DMS 273 treated with DMSO at 0.1 percent for 48 hours (cell line): ENCODE data around the gene WDR87.
"Not testable (repeated sequence)": the region's sequence is repeated elsewhere in the genome, so short reads cannot be mapped to it uniquely, and the experiment has no call there.

Experiments used
- DNase-seq: peaks from one replicate; lab custom pipeline; 2025; lab: John Stamatoyannopoulos, UW

WDR87 gene

DNA sequence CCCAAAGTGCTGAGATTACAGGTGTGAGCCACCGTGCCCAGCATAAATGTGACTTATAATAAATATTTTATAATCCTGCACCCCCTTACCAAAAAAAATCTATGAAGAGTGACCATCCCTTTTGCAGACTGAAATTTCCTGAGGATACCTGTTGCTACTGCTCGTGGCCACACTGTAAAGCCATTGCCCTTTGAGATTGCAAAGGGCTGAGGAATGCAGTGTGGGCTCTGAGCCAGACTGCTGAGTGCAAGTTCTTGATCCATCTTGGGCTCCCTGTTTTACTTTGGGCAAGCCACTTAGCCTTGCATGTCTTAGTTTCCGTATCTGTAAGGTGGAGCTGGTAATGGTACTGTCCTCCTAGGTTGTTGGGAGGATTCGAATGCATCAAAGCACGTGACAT is 24.0 kb upstream of the WDR87 start:
- DNase-seq = no peak

DNA sequence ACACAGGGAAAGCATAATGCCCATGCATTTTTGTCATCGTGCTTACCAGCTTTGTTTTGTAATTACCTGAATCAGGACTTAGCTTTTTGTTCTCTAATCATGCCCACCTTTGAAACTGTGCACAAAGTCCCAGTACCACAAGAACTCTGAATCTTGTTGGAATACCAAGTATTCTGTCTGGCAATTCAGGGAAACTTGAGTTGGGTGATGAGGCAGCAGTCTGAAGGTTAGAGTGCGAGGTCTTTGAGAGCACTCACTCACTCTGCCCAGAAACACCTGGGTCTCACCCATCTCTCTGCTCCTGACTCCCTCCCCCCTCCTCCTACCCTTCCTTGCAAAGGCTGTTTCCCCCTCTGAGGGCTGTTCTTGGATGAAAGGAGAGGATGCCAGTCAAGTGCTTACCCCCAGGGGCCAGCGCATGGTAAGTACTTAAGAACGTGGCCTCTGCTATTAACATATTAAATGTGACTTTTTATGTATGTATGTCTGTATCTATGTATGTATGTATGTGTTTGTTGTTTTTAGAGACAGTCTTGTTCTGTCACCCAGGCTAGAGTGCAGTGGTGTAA is 23.0 kb upstream of the WDR87 start:
- no peak for DNase-seq

DNA sequence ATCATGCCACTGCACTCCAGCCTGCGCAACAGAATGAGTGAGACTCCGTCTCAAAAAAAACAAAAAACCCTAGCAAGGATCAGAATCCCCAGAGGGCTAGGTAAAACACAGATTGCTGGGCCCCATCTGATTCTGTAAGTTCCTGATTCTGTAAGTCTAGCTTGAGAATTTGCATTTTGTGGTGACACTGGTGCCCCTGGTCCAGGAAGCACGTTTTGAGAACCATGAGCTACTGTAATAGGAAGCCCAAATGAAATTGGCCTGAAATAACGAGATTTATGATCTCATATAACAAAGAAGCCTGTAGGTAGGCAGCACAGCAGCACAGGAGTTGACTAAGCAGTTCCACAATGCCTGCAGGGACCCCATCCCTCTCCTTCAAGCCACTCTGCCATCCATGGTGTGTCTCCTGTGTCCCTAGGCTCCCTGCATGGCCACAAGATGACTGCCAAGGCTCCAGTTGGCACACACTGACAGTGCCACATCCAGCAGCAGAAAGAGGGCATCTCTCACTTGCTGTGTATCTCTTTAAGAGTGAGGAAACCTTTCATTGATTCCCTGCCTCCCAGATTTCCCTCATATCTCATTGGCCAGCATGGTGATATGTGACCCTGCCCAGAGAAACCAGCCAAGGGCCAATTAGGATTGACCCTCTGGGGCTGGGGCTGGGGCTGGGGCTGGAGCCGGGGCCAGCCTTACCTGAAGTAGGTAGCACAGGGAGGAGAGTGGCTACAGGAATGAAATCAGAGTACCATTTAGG is 22.3 kb upstream of the WDR87 start:
- no peak for DNase-seq

DNA sequence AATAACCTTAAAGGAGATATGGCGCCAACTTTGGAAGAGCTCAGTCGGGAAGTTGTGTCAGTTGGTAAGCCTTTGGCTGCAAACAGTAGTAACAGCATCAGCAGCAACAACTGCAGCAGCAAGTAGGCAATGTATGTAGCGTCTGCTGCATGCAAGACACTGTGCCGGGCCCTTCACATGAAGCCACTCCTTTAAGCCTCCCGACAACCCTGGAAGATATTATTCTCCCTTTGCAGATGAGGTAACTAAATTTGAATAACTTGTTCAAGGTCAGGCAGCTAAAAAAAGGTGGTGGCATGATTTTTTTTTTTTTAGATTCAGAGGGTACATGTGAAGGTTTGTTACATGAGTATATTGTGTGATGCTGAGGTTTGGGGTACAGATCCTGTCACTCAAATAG is 20.3 kb upstream of the WDR87 start:
- no peak for DNase-seq

DNA sequence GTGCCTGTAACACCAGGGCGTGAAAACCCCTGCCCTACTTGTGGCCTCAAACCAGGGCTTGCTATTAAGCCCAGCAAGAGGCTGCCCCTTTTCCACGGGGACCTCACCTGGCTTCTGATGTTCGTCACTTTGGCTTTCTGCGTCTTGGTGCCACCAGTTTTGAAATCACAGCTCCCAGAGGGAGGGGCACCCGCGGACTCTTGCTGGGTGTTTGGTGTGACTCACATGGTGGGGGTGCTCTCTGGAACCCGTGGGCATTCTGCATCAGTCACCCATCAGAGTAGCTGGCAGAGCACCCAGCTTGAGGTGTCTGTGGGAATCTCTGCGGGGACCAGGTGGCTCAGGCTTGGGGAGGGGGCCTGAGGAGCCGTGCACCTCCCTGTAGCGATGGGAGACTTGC is 19.9 kb upstream of the WDR87 start:
- no peak for DNase-seq

DNA sequence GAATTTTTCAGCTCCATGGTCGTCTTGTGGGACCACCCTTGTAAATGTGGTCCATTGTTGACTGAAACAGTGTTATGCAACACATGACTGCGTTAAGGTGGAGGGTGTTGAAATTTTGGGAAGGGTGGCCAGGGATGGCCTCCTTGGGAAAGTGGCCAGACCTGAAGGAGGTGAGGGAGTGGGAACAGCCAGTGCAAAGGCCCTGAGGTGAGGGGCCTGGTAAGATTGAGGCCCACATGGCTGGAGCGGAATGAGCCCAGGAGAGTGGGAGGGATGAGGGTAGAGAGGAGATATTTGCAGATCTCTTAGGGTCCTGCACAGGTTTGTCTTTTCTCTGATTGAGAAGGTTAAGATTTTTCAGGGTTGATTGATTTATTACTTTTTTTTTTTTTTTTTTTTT is 18.8 kb upstream of the WDR87 start:
- DNase-seq = no peak

DNA sequence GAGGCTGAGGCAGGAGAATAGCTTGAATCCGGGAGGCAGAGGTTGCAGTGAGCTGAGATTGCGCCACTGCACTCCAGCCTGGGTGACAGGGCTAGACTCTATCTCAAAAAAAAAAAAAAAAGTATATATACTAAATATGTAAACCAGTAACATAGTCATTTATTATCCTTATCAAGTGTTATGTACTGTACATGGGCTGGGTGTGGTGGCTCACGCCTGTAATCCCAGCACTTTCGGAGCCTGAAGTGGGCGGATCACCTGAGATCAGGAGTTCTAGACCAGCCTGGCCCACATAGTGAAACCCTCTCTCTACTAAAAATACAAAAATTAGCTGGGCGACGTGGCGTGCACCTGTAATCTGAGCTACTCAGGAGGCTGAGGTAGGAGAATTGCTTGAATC is 18.2 kb upstream of the WDR87 start:
- DNase-seq = not testable (repeated sequence)

DNA sequence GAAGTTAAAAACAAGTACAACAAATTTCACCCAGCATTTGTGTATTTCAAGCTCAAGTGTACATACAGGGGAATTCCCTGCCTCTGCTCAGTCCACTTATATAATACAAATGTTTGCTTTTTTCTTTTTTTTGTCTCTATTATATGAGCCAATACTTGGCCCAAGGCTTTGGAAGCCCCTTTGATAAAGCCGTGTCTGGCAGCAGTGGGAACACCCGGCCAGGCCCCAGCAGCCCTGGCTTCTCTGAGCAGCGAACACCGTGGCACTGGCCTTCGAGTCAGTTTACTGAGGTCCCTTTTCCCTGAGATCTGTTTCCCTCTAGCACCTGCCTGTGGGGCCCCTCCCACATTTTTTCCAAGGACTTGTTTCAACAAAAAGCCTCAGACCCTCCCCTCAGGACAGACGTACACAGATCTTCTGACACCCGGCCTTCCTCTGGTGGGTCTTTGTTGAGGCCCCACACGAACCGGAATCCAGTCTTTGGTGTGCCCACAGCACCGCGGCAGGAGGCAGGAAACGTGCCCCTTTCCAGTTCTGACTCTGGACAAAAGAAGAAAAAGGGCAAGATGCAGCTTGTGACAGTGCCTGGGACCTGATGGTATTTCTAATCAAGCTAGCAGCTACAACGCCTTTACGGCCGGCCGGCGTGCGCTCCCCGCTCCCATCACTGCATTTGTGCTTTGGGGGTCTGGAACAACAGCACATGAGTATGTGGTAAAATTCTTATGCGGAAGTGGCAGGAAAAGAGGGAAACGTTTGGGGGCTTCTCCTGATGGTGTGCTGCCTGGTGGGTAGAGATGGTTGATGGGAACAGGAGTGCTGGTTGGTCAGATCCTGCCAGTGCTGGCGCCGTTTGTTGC is 14.4 kb upstream of the WDR87 start:
- DNase-seq = no peak

DNA sequence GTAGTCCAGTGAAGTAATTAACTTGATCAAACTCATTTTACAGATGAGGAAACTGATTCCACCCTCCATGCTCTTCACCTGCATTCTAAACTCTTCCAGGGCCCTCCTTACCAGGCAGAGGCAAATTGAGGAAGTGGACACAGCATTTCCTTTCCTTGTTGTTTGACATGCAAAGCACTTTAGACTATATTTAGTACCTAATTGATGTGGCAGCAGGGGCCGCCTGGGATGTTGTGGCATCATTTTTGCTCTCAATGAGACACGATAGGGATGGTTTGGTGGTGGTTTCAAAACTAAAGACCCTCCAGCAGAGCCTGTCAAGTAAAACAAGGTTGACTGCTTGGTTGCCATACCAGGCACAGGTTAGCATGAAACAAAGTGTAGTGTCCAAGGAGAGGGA is 8.5 kb upstream of the WDR87 start:
- DNase-seq = no peak

DNA sequence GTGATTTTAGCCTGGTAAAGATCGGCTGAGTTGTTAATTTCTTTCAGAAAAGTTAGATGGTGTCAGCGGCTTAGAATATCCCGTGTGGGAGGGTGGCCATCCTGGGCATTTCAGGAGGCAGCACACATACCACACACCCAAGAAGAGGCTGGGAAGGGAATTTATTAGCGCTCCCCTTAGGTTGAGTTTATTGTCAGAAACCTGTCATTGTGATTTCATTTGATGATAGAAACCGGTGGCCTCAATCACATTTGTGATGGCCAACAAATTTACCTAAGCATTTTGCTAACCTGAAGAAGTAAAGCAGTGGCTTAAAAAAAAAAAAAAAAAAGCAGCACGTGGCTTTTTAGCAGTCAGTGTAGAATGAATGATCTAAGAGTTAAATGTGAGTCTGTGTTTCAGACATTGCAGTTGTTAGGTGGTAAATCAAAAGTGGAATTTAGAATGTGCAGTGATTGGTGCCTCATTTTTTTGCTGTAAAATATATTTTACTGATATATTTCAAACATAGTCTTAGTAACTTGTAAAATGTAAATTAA is 3.3 kb upstream of the WDR87 start:
- no peak for DNase-seq

DNA sequence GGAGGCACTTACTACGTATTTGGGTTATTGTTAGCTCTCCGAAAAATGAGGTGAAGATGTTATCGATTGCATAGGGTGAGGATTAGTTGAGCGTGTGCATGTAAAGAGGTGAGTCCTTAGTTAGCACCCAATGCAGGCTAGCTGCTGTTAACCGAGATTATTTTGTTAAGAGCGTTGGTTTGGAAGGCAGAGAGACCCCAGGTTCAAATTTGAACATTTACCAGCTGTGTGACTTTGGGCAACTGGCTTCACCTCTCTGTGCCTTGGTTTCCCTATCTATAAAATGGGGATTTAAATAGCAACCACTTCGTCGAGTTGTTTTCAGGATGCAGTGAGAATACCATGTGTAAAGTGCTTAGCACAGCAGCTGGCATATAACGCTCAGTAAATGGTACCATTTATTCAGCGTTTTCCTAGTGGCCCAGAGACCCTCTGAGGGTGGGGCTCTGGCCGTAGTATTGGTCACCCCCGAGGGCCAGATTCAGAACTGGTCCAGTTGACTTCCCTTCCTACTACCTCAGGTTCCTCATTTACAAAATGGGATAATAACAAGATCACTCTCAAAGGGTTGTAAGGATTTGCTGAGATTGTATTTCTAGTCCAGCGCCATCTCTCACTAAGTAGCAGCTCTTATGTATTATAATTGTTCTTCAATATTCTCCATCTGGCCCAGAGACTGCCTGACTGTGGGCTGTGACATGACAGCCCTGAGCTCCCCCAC is 1.5 kb upstream of the WDR87 start:
- no peak for DNase-seq

DNA sequence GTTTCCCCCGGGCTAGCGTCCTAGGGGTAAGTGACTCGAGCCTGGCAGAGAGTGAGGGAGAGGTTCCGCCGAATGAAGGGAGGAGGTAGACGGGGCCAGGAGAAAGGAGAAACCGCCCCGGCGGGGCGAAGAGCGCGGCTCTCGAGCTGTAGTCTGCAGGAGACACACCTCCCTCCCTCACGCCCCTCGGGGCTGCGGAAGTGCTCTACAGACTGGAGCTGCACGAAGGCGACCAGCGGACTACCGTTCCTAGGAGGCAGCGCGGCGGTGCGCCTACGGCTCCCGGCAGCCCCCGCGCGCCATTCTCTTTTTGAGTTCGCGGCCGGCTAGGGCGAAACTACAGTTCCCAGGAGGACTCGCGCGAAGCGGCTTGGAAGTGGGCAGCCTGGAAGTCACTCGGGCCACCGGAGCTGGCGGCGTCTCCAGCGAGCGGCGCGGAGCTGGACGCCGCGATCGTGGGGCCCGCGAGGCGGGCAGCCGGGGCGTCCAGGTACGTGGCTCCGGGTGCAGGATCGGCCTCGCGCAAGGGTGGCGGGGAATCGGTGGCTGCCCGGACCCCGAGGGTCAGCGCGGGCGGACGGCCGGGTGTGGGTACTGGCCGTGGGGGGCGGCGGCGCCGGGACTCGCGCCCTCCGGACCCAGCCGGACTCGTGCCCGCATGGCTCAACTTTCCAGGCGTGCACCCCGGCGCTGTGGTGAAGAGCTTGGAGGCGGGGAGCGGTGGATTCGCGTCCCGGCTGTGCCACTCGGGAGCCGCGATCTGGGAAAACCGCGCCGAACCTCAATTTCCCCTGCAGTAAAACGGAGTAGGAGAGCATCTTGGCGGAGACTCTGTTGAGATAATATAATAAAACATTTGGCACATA is 708 bp upstream of the WDR87 start, which contains the start of gene SIPA1L3:
Gene SIPA1L3 (plus strand): TSS at position 340 of the 866 bp plus-strand sequence. CDS start 174,358 bp downstream, outside the sequence.
- DNase-seq = peak; percentile 90

DNA sequence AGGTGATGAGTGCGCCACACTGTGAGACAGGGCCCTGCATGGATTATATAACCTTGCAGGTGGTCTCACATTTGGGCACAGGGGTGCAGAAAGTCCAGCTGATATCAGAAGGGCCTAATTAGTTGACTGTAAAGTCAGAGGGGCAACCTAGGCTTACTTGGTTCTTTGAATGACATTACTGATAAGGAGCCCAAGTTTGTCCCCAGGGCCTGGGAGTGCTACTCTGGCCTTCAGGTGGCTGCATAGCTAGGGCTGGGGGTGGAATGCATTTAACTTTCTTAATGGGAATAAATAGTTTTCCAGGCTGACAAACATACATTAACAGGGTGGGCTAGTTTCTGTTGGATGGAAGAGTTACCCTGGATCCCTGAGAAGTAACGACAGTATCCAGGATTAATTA is 3.3 kb downstream of the WDR87 start:
- DNase-seq = no peak

DNA sequence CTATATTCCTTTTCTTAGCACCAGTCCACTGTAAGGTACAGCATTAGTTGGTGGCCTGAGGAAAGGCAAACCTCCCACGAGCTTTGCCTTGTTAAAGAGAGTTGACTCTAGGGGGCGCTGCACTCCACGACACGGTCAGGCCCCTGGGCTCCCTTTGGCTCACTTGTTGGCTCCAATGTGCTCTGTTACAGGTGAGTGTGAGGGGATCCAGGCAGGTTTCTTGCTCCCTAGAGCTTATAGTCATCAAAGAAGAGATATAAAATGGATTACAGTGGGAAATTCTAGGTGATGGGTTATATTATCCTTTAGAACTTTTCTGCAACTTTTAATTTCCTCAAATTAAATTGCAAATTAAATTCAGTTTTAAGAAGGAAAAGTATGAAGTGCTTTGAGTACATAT is 3.7 kb downstream of the WDR87 start:
- peak; percentile 37 for DNase-seq

DNA sequence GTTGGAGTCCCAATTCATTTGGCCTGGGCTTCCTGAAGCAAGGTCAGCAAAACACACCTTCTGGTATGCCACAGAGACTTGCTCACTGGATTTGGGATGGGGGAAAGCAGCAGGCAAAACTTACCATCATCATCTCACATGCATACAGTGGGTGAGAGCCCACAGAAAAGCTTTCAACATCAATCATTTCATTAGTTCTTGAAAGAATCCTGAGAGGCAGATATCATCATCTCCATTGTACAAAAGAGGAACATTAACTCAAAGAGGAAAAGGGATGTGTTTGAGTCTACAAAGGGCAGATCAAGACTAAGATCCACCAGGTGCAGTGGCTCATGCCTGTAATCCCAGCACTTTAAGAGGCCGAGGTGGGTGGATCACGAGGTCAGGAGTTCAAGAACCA is 6.4 kb downstream of the WDR87 start:
- DNase-seq = no peak

DNA sequence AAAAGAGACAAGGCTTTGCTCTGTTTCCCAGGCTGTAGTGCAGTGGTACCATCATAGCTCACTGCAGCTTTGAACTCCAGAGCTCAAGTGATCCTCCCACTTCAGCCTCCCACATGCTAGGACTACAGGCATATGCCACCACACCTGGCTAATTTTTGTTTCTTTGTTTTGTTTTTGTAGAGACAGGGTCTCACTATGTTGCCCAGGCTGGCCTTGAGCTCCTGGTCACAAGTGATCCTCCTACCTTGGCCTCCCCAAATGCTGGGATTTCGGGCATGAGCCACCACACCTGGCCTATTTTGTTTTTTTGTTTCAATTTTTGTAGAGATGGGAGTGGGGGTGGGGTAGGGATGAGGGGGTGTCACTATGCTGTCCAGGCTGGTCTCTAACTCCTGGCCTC is 6.9 kb downstream of the WDR87 start:
- DNase-seq = no peak

DNA sequence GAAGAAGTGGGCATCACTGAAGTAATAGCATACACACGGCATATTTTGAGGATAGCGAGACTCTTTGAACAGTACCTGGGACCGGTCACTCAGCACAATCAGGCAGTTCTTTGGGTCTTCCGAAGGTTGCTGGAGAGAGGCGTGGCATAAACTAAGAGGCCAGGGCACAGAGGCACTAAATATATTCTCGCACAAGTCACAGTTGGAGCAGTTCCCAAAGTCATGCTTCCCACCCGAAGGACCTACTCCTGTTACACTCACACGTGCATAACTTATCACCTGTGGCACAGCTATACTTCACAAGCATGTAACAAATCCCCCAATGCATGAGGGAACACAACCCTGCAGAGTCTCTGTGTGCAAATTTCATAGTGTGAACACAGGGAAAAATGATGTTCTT is 10.2 kb downstream of the WDR87 start:
- DNase-seq = no peak

DNA sequence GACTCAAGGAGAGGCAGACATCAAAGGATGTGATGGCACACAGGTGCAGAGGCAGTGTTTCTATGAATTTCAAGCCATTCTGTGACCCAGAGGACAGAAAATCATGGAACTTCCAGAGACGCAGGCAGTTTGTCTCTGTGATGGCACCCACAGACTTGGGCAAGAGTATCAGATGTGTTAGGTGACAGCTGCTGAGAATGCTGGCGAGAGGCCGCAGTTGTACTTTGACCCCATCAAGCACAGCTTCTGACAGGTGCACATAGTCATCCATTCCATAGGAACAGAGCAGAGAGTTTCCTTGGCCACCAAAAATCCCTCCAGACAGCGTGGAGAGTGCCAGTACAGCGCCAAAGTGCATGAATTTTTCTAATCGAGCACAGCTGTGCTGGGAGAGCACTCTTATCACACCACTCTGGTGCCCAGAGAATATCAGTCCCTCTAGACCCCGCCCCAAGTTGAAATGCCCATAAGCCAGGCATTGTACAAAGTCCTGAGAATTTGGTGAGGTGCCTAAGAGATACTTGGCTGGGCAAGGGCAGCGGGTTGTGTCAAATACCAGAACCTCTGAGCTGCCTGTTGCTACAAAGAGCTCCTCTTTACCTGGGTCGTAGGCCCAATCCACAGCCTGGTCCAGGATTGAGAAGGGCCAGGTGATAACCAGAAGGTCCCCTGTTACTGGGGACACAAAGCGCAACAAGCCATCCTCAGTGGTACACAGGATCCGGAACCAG is 12.4 kb downstream of the WDR87 start:
- no peak for DNase-seq

DNA sequence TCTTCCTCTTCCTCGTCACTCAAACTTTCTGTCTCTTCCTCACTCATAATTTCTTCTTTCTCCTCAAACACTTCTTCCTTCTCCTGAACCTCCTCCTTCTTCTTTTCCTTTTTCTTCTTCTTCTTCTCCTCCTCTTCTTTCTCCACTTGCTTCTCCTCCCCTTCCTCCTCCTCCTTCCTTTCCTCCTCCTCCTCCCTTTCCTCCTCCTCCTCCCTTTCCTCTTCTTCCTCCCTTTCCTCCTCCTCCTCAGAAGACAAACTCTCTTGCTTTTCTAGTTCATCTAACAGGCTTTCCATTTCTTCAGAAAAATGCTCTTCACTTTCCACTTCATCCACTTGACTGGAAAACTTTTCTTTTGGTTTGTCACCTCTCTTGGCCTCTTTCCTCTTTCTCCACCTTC is 19.8 kb downstream of the WDR87 start:
- no peak for DNase-seq

DNA sequence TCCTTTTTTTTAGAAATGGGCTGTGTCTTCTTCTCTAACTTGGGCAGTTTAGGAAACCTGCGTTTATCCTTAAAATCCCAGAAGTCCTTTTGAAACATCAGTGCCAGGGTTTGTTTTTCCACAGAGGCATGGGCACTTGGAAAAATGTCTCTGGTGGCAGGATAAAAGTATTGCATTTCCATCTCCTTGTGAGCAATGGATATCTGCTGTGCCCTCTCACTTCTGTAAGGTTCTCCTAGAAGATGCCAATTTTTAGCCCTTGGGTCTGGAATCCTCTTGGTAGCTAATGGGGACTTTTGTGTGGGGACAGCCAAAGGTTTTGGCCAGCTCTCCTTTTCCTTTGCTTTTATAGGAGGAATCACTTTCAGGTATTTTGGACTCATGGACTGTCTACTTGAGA is 21.0 kb downstream of the WDR87 start:
- no peak for DNase-seq
